Fibroblast of skin of abdomen (primary cell): ENCODE data around the gene HSD17B8.
A peak's percentile ranks its signal among the peaks of the same experiment; 100 is the strongest.
"Not testable (repeated sequence)": the region's sequence is repeated elsewhere in the genome, so short reads cannot be mapped to it uniquely, and the experiment has no call there.

Experiments
- DNase-seq: peaks from one replicate; pipeline ENCODE4 v3.0.0-alpha.2; 2013

Gene HSD17B8

GRCh38 chr6:33206027-33206863 lies 1.8 kb downstream of the HSD17B8 start:
- peak; percentile 32 for DNase-seq

GRCh38 chr6:33206864-33207551 lies 2.6 kb downstream of the HSD17B8 start:
- DNase-seq, result peak; percentile 31

- peak; percentile 44 for DNase-seq
Measured at GRCh38 chr6:33207552-33208090, 3.2 kb downstream of the HSD17B8 start.

- DNase-seq, result peak; percentile 79
Measured at GRCh38 chr6:33208091-33208967, 3.9 kb downstream of the HSD17B8 start, which contains the start of gene RING1. Gene RING1 (plus strand): TSS chr6:33208500. CDS start chr6:33208823, 323 bp downstream.

- no peak for DNase-seq
Measured at GRCh38 chr6:33209856-33210255, 5.4 kb downstream of the HSD17B8 start.

- no peak for DNase-seq
Measured at GRCh38 chr6:33211136-33211535, 6.7 kb downstream of the HSD17B8 start.

GRCh38 chr6:33211666-33212422 lies 7.4 kb downstream of the HSD17B8 start:
- DNase-seq, result no peak

- DNase-seq, result no peak
Measured at GRCh38 chr6:33212857-33213165, 8.4 kb downstream of the HSD17B8 start.

GRCh38 chr6:33213166-33213988 lies 8.9 kb downstream of the HSD17B8 start:
- DNase-seq, result peak; percentile 31

GRCh38 chr6:33213989-33214335 lies 9.5 kb downstream of the HSD17B8 start:
- no peak for DNase-seq

GRCh38 chr6:33215271-33216116 lies 11.0 kb downstream of the HSD17B8 start:
- no peak for DNase-seq

GRCh38 chr6:33216117-33216649 lies 11.7 kb downstream of the HSD17B8 start:
- no peak for DNase-seq

GRCh38 chr6:33217246-33217645 lies 12.8 kb downstream of the HSD17B8 start:
- DNase-seq, result no peak

- DNase-seq, result no peak
Measured at GRCh38 chr6:33217681-33218080, 13.2 kb downstream of the HSD17B8 start.

GRCh38 chr6:33226503-33227120 lies 22.2 kb downstream of the HSD17B8 start:
- not testable (repeated sequence) for DNase-seq

GRCh38 chr6:33235221-33235634 lies 30.8 kb downstream of the HSD17B8 start:
- no peak for DNase-seq

GRCh38 chr6:33236328-33236727 lies 31.9 kb downstream of the HSD17B8 start:
- no peak for DNase-seq

GRCh38 chr6:33236852-33237251 lies 32.4 kb downstream of the HSD17B8 start:
- no peak for DNase-seq

- DNase-seq, result no peak
Measured at GRCh38 chr6:33237741-33238140, 33.3 kb downstream of the HSD17B8 start.
